ENCODE measurements around the gene PPARGC1A.

The PPARGC1A gene

GRCh38 chr4:23766344-23766743, 123.5 kb downstream of the PPARGC1A start:
- no peak for DNase-seq

GRCh38 chr4:23763559-23763958, 126.3 kb downstream of the PPARGC1A start:
- DNase-seq = no peak

- no peak for DNase-seq
Measured at GRCh38 chr4:23762551-23762950, 127.3 kb downstream of the PPARGC1A start.

- no peak for DNase-seq
Measured at GRCh38 chr4:23759066-23759465, 130.8 kb downstream of the PPARGC1A start.

- DNase-seq = no peak
Measured at GRCh38 chr4:23754688-23755087, 135.2 kb downstream of the PPARGC1A start.

- DNase-seq = no peak
Measured at GRCh38 chr4:23750125-23750524, 139.7 kb downstream of the PPARGC1A start.

GRCh38 chr4:23747281-23747735, 142.5 kb downstream of the PPARGC1A start:
- DNase-seq = no peak

GRCh38 chr4:23746672-23747071, 143.2 kb downstream of the PPARGC1A start:
- DNase-seq = no peak

- DNase-seq = no peak
Measured at GRCh38 chr4:23746027-23746426, 143.8 kb downstream of the PPARGC1A start.

- DNase-seq = no peak
Measured at GRCh38 chr4:23745377-23745776, 144.5 kb downstream of the PPARGC1A start.

Data from activated CD4-positive, alpha-beta T cell treated with anti-CD3 and anti-CD28 coated beads, Interleukin-2, Interleukin-6, amounts not matched to agents 100 ng/mL and 50 ng/mL, durations not matched to agents 16 hours and 8 hours (primary cell).